Subcutaneous abdominal adipose tissue (tissue), 5 donors: ENCODE data around the gene MCM3AP.

Source experiments
- H3K27ac ChIP-seq: one replicate; pipeline ENCODE4 v1.7.0; 2013; ENCODE audit warnings: low read depth, mild to moderate bottlenecking, inconsistent platforms, low read length, moderate library complexity
- H3K27me3 ChIP-seq, 5 donors: one replicate each; pipeline ENCODE4 v1.7.0; 2013; ENCODE audit warnings: low read length in 5 of 5, inconsistent platforms in 1 of 5; ENCODE audit not compliant: control insufficient read depth in 5 of 5, insufficient read depth in 4 of 5
- H3K36me3 ChIP-seq, 5 donors: one replicate each; pipeline ENCODE4 v1.7.0; 2013; ENCODE audit warnings: low read length in 5 of 5; ENCODE audit not compliant: control insufficient read depth in 5 of 5, insufficient read depth in 5 of 5
- H3K4me1 ChIP-seq, 5 donors: one replicate each; pipeline ENCODE4 v1.7.0; 2013; ENCODE audit warnings: low read length in 5 of 5, mild to moderate bottlenecking in 3 of 5, moderate library complexity in 1 of 5; ENCODE audit not compliant: control insufficient read depth in 5 of 5, insufficient read depth in 5 of 5
- H3K4me3 ChIP-seq, 5 donors: one replicate each; pipeline ENCODE4 v1.7.0; 2013; ENCODE audit warnings: low read length in 5 of 5, low read depth in 1 of 5
- H3K9ac ChIP-seq, 5 donors: one replicate each; pipeline ENCODE4 v1.7.0; 2013; ENCODE audit warnings: low read length in 5 of 5, mild to moderate bottlenecking in 4 of 5, moderate library complexity in 3 of 5
- H3K9me3 ChIP-seq, 5 donors: one replicate each; pipeline ENCODE4 v1.7.0; 2013; ENCODE audit warnings: low read length in 5 of 5; ENCODE audit not compliant: control insufficient read depth in 5 of 5
- donor health status: healthy.
- donor health status: healthy.
- donor health status: healthy.
- donor health status: healthy.
- donor health status: healthy.

The MCM3AP gene

DNA sequence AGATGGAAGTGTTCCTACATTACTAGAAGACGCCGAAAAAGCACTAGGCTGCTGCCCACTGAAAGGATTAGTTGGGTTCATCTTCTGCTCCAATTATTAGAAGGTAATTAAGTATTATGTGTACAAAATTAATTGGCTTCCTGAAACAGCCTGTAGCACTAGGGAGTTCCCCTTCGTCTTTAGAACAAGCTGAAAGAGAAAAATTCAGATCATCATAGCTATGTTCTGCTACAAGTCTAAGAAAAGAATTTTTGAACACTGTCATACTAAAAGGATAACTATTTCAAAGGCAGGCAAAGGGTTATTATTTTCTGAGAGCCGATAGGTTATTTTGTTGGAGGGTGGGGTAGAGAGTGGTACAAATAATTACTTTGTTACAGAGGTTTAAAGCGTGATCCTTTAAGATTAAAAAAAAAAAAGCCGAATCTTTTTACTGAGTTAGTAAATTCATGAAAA is at the start of gene MCM3AP:
Gene MCM3AP (minus strand): TSS at position 406 of the 456 bp plus-strand sequence. CDS start 325 bp downstream, at position 81.
- peaks cover 0 to 15% (median 9%) of the 10 kb centered on the region in 5 donors for H3K36me3 ChIP-seq
- H3K27me3 ChIP-seq: no peaks in the 10 kb centered on the region
- peak within 1 kb of the TSS; percentile 80 to 91 (median 85) for H3K4me3 ChIP-seq
- peak within 1 kb of the TSS; percentile 86 for H3K27ac ChIP-seq
- no peaks in the 10 kb centered on the region for H3K9me3 ChIP-seq
- H3K9ac ChIP-seq: peak within 1 kb of the TSS; percentile 88 to 91 (median 90)
- H3K4me1 ChIP-seq: peaks cover 11 to 52% (median 46%) of the 10 kb centered on the region in 5 donors

GRCh38 chr21:46334351-46335140 is 49.1 kb upstream of the MCM3AP start:
- H3K36me3 ChIP-seq: peaks cover 7 to 56% (median 46%) of the 10 kb centered on the region in 5 donors
- H3K9ac ChIP-seq: no peak overlapping the region
- no peaks in the 10 kb centered on the region for H3K9me3 ChIP-seq
- no peaks in the 10 kb centered on the region for H3K4me1 ChIP-seq
- no peak overlapping the region for H3K4me3 ChIP-seq
- no peak overlapping the region for H3K27ac ChIP-seq
- H3K27me3 ChIP-seq: no peaks in the 10 kb centered on the region

DNA sequence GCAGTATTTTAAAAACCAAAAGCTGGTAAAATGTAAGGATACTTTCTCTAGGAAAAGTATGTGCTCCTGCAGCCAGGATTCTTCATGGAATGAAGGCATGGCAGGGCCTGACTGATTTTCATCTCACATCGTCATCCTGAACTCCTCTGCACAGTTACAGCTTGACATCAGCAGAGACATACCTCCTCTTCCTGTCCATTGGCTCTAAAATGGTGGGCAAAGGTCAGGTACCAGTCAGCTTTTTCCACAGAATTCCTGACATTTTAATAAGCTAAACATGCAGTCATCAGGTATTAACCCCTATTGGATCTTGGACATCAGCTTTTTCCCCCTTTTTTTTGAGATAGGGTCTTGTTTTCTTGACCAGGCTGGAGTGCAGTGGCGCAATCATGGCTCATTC is 44.4 kb upstream of the MCM3AP start:
- Histone ChIP-seq H3K4me3 (no peak overlapping the region), H3K36me3 (peaks cover 6 to 37% (median 27%) of the 10 kb centered on the region in 5 donors), H3K27me3 (no peaks in the 10 kb centered on the region), H3K9ac (no peak overlapping the region), H3K4me1 (peaks cover 4 to 12% (median 9%) of the 10 kb centered on the region in 5 donors), H3K27ac (no peak overlapping the region), H3K9me3 (no peaks in the 10 kb centered on the region)

- Histone ChIP-seq H3K4me1 (peaks cover 4 to 18% (median 14%) of the 10 kb centered on the region in 5 donors), H3K27ac (no peak overlapping the region), H3K27me3 (no peaks in the 10 kb centered on the region), H3K9me3 (no peaks in the 10 kb centered on the region), H3K36me3 (peaks cover 6 to 29% (median 19%) of the 10 kb centered on the region in 5 donors), H3K4me3 (no peak overlapping the region), H3K9ac (no peak overlapping the region)
Observed at GRCh38 chr21:46328151-46328550, 42.7 kb upstream of the MCM3AP start.

DNA sequence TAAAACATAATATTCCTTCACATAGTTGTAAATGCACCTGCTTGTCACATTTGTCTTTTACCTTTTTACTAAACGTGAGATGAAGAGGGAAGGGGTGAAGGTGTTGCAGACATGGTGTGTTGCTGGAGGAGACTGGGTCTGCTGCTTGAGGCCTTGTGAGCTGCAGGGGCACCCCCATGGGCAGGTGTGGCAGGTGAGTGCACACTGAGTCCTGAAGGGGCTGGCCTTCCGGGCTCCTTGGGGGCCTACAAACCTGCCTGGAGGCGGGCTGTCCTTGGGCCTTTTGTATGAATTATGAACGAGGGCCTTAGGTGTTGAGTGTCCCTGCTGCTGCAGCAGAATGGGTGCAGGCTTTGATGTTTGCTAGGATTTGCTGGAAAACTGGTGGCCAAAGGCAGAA is 42.3 kb upstream of the MCM3AP start:
- Histone ChIP-seq H3K27me3 (no peaks in the 10 kb centered on the region), H3K9ac (no peak overlapping the region), H3K4me1 (peaks cover 5 to 22% (median 18%) of the 10 kb centered on the region in 5 donors), H3K4me3 (no peak overlapping the region), H3K27ac (no peak overlapping the region), H3K9me3 (no peaks in the 10 kb centered on the region), H3K36me3 (peaks cover 6 to 29% (median 19%) of the 10 kb centered on the region in 5 donors)

- Histone ChIP-seq H3K36me3 (peaks cover 0 to 27% (median 17%) of the 10 kb centered on the region in 5 donors), H3K27me3 (no peaks in the 10 kb centered on the region), H3K4me3 (no peak overlapping the region), H3K9ac (peak overlapping the region in 1 of 5 donors; percentile 88), H3K27ac (no peak overlapping the region), H3K9me3 (no peaks in the 10 kb centered on the region), H3K4me1 (peaks cover 8 to 30% (median 26%) of the 10 kb centered on the region in 5 donors)
Observed at GRCh38 chr21:46326110-46326703, 40.8 kb upstream of the MCM3AP start.

DNA sequence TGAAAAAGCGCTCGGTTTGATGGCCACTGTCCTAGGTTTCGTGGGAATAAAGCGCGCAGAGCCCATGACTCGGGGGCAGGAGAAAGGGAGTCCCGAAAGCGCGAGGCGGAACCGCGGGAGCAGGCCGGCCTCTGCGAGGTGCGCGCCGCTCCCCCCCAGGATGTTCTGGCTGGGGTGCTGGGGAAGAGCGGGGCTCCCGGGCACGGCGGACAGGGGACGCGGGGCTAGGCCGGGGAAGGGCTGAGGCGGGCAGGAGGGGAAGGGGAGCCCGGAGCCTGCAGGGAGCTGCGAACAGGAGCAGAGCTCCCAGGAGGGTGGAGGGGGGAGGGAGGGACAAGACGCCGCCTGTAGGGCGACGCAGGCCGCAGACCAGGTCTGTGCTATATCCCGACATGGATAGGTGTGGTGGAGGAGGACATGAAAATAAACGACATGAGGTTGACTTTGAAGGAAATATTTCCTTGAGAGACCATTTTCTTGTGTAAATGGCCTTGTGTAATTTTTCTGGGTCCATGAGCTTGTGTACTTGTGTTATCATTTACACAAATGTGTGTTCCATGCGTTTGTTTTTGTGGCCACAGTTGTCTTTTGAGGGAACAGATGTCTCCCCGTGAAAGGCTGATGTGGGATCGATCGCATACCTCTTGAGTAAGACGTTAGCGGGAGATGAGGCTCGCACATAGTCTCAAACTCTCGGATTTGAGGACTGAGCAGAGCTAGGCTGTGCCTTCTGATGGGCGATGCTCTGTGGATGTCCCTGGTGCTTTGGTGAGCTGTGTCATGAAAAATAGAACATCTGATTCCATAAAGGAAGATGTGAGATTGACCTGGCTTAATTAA is 39.9 kb upstream of the MCM3AP start:
- peaks cover 8 to 30% (median 26%) of the 10 kb centered on the region in 5 donors for H3K4me1 ChIP-seq
- no peaks in the 10 kb centered on the region for H3K27me3 ChIP-seq
- H3K27ac ChIP-seq: peak overlapping the region; percentile 79
- H3K36me3 ChIP-seq: peaks cover 0 to 27% (median 15%) of the 10 kb centered on the region in 5 donors
- H3K9me3 ChIP-seq: no peaks in the 10 kb centered on the region
- peak overlapping the region in 4 of 5 donors; percentile 65 to 88 (median 73) for H3K9ac ChIP-seq
- H3K4me3 ChIP-seq: peak overlapping the region; percentile 41 to 95 (median 76)

- Histone ChIP-seq H3K4me3 (peak overlapping the region in 4 of 5 donors; percentile 80 to 95 (median 87)), H3K27me3 (no peaks in the 10 kb centered on the region), H3K9me3 (no peaks in the 10 kb centered on the region), H3K36me3 (peaks cover 0 to 21% (median 8%) of the 10 kb centered on the region in 5 donors), H3K4me1 (peaks cover 8 to 30% (median 26%) of the 10 kb centered on the region in 5 donors), H3K9ac (peak overlapping the region in 4 of 5 donors; percentile 75 to 98 (median 85)), H3K27ac (peak overlapping the region; percentile 94)
Observed at GRCh38 chr21:46324390-46325072, 39.1 kb upstream of the MCM3AP start.

- no peaks in the 10 kb centered on the region for H3K27me3 ChIP-seq
- H3K4me3 ChIP-seq: peak within 1 kb of the TSS; percentile 77 to 95 (median 84)
- H3K4me1 ChIP-seq: peaks cover 8 to 30% (median 26%) of the 10 kb centered on the region in 5 donors
- no peaks in the 10 kb centered on the region for H3K9me3 ChIP-seq
- peak within 1 kb of the TSS; percentile 94 for H3K27ac ChIP-seq
- H3K36me3 ChIP-seq: peaks cover 0 to 16% (median 7%) of the 10 kb centered on the region in 5 donors
- peak within 1 kb of the TSS in 4 of 5 donors; percentile 75 to 98 (median 86) for H3K9ac ChIP-seq
Observed at GRCh38 chr21:46323710-46324389, 38.4 kb upstream of the MCM3AP start, which contains the start of the genes C21orf58 and PCNT. TSS of gene C21orf58 (minus strand) at chr21:46323870. CDS start at chr21:46322738, 1,132 bp downstream. TSS of gene PCNT (plus strand) at chr21:46324156. CDS start at chr21:46324229, 73 bp downstream.
